ENCODE measurements around the gene KLF13.

The KLF13 gene

GRCh38 chr15:31408724-31409123, 82.1 kb downstream of the KLF13 start:
- Histone ChIP-seq H3K27ac (ENCODE audit: insufficient read depth, low read length, poor library complexity, severe bottlenecking) (no peak overlapping the region), H3K27me3 (replicated peaks; ENCODE audit: control insufficient read depth, insufficient read depth, low read length, poor library complexity, severe bottlenecking) (no peaks in the 10 kb centered on the region), H3K36me3 (ENCODE audit: control insufficient read depth, insufficient read depth, low read length) (no peaks in the 10 kb centered on the region), H3K9me3 (ENCODE audit: control insufficient read depth, low read length) (no peaks in the 10 kb centered on the region), H3K4me3 (ENCODE audit: insufficient read depth, low read depth, low read length, poor library complexity, severe bottlenecking) (no peak overlapping the region), H3K4me1 (ENCODE audit: control insufficient read depth, insufficient read depth, low read length, poor library complexity, severe bottlenecking) (peaks cover 3% of the 10 kb centered on the region)
- no peak for DNase-seq

- no peaks in the 10 kb centered on the region for H3K9me3 ChIP-seq (ENCODE audit: control insufficient read depth, low read length)
- DNase-seq, result no peak
- no peaks in the 10 kb centered on the region for H3K27me3 ChIP-seq (replicated peaks; ENCODE audit: control insufficient read depth, insufficient read depth, low read length, poor library complexity, severe bottlenecking)
- H3K4me1 ChIP-seq (ENCODE audit: control insufficient read depth, insufficient read depth, low read length, poor library complexity, severe bottlenecking), result peaks cover 3% of the 10 kb centered on the region
- H3K4me3 ChIP-seq (ENCODE audit: insufficient read depth, low read depth, low read length, poor library complexity, severe bottlenecking), result no peak overlapping the region
- no peak overlapping the region for H3K27ac ChIP-seq (ENCODE audit: insufficient read depth, low read length, poor library complexity, severe bottlenecking)
- H3K36me3 ChIP-seq (ENCODE audit: control insufficient read depth, insufficient read depth, low read length), result no peaks in the 10 kb centered on the region
These were observed 82.5 kb downstream of the KLF13 start for GRCh38 chr15:31409171-31409570.

GRCh38 chr15:31412824-31413223, 86.2 kb downstream of the KLF13 start:
- H3K4me3 ChIP-seq (ENCODE audit: insufficient read depth, low read depth, low read length, poor library complexity, severe bottlenecking), result no peak overlapping the region
- no peak for DNase-seq
- H3K27me3 ChIP-seq (replicated peaks; ENCODE audit: control insufficient read depth, insufficient read depth, low read length, poor library complexity, severe bottlenecking), result no peaks in the 10 kb centered on the region
- H3K9me3 ChIP-seq (ENCODE audit: control insufficient read depth, low read length), result no peaks in the 10 kb centered on the region
- H3K36me3 ChIP-seq (ENCODE audit: control insufficient read depth, insufficient read depth, low read length), result no peaks in the 10 kb centered on the region
- no peaks in the 10 kb centered on the region for H3K4me1 ChIP-seq (ENCODE audit: control insufficient read depth, insufficient read depth, low read length, poor library complexity, severe bottlenecking)
- H3K27ac ChIP-seq (ENCODE audit: insufficient read depth, low read length, poor library complexity, severe bottlenecking), result no peak overlapping the region

- H3K4me1 ChIP-seq (ENCODE audit: control insufficient read depth, insufficient read depth, low read length, poor library complexity, severe bottlenecking), result no peaks in the 10 kb centered on the region
- no peak overlapping the region for H3K4me3 ChIP-seq (ENCODE audit: insufficient read depth, low read depth, low read length, poor library complexity, severe bottlenecking)
- no peaks in the 10 kb centered on the region for H3K27me3 ChIP-seq (replicated peaks; ENCODE audit: control insufficient read depth, insufficient read depth, low read length, poor library complexity, severe bottlenecking)
- H3K9me3 ChIP-seq (ENCODE audit: control insufficient read depth, low read length), result peaks cover 5% of the 10 kb centered on the region
- DNase-seq, result no peak
- H3K27ac ChIP-seq (ENCODE audit: insufficient read depth, low read length, poor library complexity, severe bottlenecking), result no peak overlapping the region
- no peaks in the 10 kb centered on the region for H3K36me3 ChIP-seq (ENCODE audit: control insufficient read depth, insufficient read depth, low read length)
These were observed 88.6 kb downstream of the KLF13 start for GRCh38 chr15:31415201-31415600.

- no peaks in the 10 kb centered on the region for H3K36me3 ChIP-seq (ENCODE audit: control insufficient read depth, insufficient read depth, low read length)
- H3K27me3 ChIP-seq (replicated peaks; ENCODE audit: control insufficient read depth, insufficient read depth, low read length, poor library complexity, severe bottlenecking), result no peaks in the 10 kb centered on the region
These were observed 93.2 kb downstream of the KLF13 start for GRCh38 chr15:31419820-31420219.

GRCh38 chr15:31427411-31427810, 100.8 kb downstream of the KLF13 start:
- Histone ChIP-seq H3K4me3 (ENCODE audit: insufficient read depth, low read depth, low read length, poor library complexity, severe bottlenecking) (no peak overlapping the region), H3K36me3 (ENCODE audit: control insufficient read depth, insufficient read depth, low read length) (no peaks in the 10 kb centered on the region), H3K27me3 (replicated peaks; ENCODE audit: control insufficient read depth, insufficient read depth, low read length, poor library complexity, severe bottlenecking) (no peaks in the 10 kb centered on the region), H3K27ac (ENCODE audit: insufficient read depth, low read length, poor library complexity, severe bottlenecking) (no peak overlapping the region), H3K9me3 (ENCODE audit: control insufficient read depth, low read length) (no peaks in the 10 kb centered on the region), H3K4me1 (ENCODE audit: control insufficient read depth, insufficient read depth, low read length, poor library complexity, severe bottlenecking) (no peaks in the 10 kb centered on the region)
- no peak for DNase-seq

More at GRCh38 chr15:31419820-31420219, 93.2 kb downstream of the KLF13 start:
- Histone ChIP-seq H3K27ac (ENCODE audit: insufficient read depth, low read length, poor library complexity, severe bottlenecking) (no peak overlapping the region), H3K4me3 (ENCODE audit: insufficient read depth, low read depth, low read length, poor library complexity, severe bottlenecking) (no peak overlapping the region), H3K9me3 (ENCODE audit: control insufficient read depth, low read length) (peaks cover 7% of the 10 kb centered on the region), H3K4me1 (ENCODE audit: control insufficient read depth, insufficient read depth, low read length, poor library complexity, severe bottlenecking) (no peaks in the 10 kb centered on the region)
- no peak for DNase-seq
